GM19328 (cell line): ENCODE results near the gene ALDH3B2.
"Not testable (repeated sequence)": the region's sequence is repeated elsewhere in the genome, so short reads cannot be mapped to it uniquely, and the experiment has no call there.

Source experiments
- ATAC-seq: cut with Tn5 transposase; IDR thresholded peaks from one replicate; pipeline ENCODE4 v1.9.1; 2021; ENCODE audit warnings: mild to moderate bottlenecking, moderate library complexity; ENCODE audit not compliant: unreplicated experiment

ALDH3B2 gene

GRCh38 chr11:67662835-67663531, 11.4 kb downstream of the ALDH3B2 start:
- ATAC-seq: no peak

GRCh38 chr11:67662142-67662834, 12.1 kb downstream of the ALDH3B2 start:
- ATAC-seq: no peak

GRCh38 chr11:67660752-67661151, 13.7 kb downstream of the ALDH3B2 start:
- ATAC-seq: not testable (repeated sequence)

- ATAC-seq: not testable (repeated sequence)
These were observed 14.7 kb downstream of the ALDH3B2 start for GRCh38 chr11:67659651-67660165.

- ATAC-seq: no peak
These were observed 17.1 kb downstream of the ALDH3B2 start for GRCh38 chr11:67657300-67657699.

- ATAC-seq: no peak
These were observed 18.0 kb downstream of the ALDH3B2 start for GRCh38 chr11:67656278-67656922.

GRCh38 chr11:67654225-67654624, 20.2 kb downstream of the ALDH3B2 start:
- no peak for ATAC-seq

- no peak for ATAC-seq
These were observed 21.2 kb downstream of the ALDH3B2 start for GRCh38 chr11:67652965-67653845.

GRCh38 chr11:67651976-67652781, 22.2 kb downstream of the ALDH3B2 start:
- no peak for ATAC-seq

- no peak for ATAC-seq
These were observed 24.6 kb downstream of the ALDH3B2 start for GRCh38 chr11:67649634-67650510.

GRCh38 chr11:67648796-67649613, 25.4 kb downstream of the ALDH3B2 start:
- ATAC-seq: no peak

- peak; percentile 44 for ATAC-seq
These were observed 26.2 kb downstream of the ALDH3B2 start for GRCh38 chr11:67648140-67648795.

GRCh38 chr11:67647471-67647870, 27.0 kb downstream of the ALDH3B2 start:
- no peak for ATAC-seq

- no peak for ATAC-seq
These were observed 27.7 kb downstream of the ALDH3B2 start for GRCh38 chr11:67646535-67647336.

- no peak for ATAC-seq
These were observed 28.6 kb downstream of the ALDH3B2 start for GRCh38 chr11:67645521-67646461.
